Esophagus muscularis mucosa (tissue), 4 donors: Measurements from ENCODE around the gene SORL1-AS1.

Source experiments
- DNase-seq: peaks from one replicate; pipeline ENCODE4 v3.0.0-alpha.2; 2017; ENCODE audit errors: extremely low spot score
- H3K27ac ChIP-seq, 4 donors: fragments of 200-600 bp; sonication (generic); replicated peaks in 1 of 4; 1 replicate in 3 of 4; 2 replicates in 1 of 4; pipeline ENCODE4 v1.5.1; 2016 to 2019; ENCODE audit warnings: mild to moderate bottlenecking in 1 of 4
- H3K27me3 ChIP-seq, 4 donors: fragments of 200-600 bp; sonication (generic); one replicate each; pipeline versions ENCODE4 v1.5.1 to v1.6.0; 2016 to 2019
- H3K36me3 ChIP-seq, 4 donors: fragments of 200-600 bp; sonication (generic); one replicate each; pipeline ENCODE4 v1.5.1; 2016 to 2019
- H3K4me1 ChIP-seq, 4 donors: fragments of 200-600 bp; sonication (generic); one replicate each; pipeline ENCODE4 v1.5.1; 2016 to 2019
- H3K4me3 ChIP-seq, 4 donors: fragments of 200-600 bp; sonication (generic); 1 replicate in 2 of 4; 2 replicates in 2 of 4; pipeline ENCODE4 v1.5.1; 2016 to 2019; ENCODE audit warnings: mild to moderate bottlenecking in 4 of 4, moderate library complexity in 1 of 4
- H3K9me3 ChIP-seq, 4 donors: fragments of 200-600 bp; sonication (generic); 1 replicate in 3 of 4; 2 replicates in 1 of 4; pipeline ENCODE4 v1.5.1; 2016 to 2019
- EP300 ChIP-seq: sonication (generic); formaldehyde crosslinking; IDR thresholded peaks from one replicate; pipeline ENCODE4 v1.6.1; 2017; ENCODE audit warnings: antibody characterized with exemption
- POLR2A ChIP-seq: fragments of 450-650 bp; IDR thresholded peaks from one replicate; pipeline ENCODE4 v1.6.1; 2017; ENCODE audit warnings: antibody characterized with exemption, moderate library complexity, mild to moderate bottlenecking, low read depth
- POLR2AphosphoS5 ChIP-seq, 2 donors: sonication (generic); formaldehyde crosslinking; IDR thresholded peaks; one replicate each; pipeline ENCODE4 v1.6.1; 2017; ENCODE audit warnings: antibody characterized with exemption in 2 of 2
- WGBS: methylation state at CpG from one replicate; pipeline ENCODE4 v1.1.5; 2018; 5-methylcytosine and 5-hydroxymethylcytosine counted together
- intact Hi-C: fragments of 100-400 bp; cut with DNase I; formaldehyde crosslinking; loops from one replicate; pipeline ENCODE4 v1.15.1; 2023
- TF ChIP-seq, protein P1 (sequence below), 3 experiments: fragments of 200-600 bp in 2 of 3; fragments of 450-650 bp in 1 of 3; sonication (generic) in 2 of 3; IDR thresholded peaks; one replicate each; pipeline ENCODE4 v1.5.1; 2017 to 2019; ENCODE audit warnings: antibody characterized with exemption in 3 of 3, mild to moderate bottlenecking in 2 of 3, moderate library complexity in 1 of 3

SORL1-AS1 gene

DNA sequence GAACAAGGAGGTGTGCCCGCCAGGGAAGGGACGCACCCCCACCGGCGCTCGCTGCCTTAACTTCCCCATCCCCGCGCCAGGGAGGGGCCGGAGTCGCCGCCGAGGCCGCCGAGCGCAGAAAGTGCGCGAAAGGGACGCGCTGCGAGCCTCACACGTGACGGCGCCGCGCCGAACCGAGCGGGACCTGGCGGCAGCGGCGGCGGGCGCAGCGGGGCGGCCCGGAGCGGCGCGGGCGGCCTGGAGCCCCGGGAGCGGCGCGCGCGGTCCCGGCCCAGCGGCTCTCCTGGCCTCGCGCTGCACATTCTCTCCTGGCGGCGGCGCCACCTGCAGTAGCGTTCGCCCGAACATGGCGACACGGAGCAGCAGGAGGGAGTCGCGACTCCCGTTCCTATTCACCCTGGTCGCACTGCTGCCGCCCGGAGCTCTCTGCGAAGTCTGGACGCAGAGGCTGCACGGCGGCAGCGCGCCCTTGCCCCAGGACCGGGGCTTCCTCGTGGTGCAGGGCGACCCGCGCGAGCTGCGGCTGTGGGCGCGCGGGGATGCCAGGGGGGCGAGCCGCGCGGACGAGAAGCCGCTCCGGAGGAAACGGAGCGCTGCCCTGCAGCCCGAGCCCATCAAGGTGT, 670 bp downstream of the SORL1-AS1 start, which contains the start of gene SORL1:
SORL1 (plus strand) TSS at position 329 of the 623 bp plus-strand sequence; CDS start at position 347, 18 bp downstream.
- H3K36me3 ChIP-seq = no peaks in the 10 kb centered on the region
- TF ChIP-seq POLR2AphosphoS5 (IDR thresholded peaks at IDR 0.05) (peak; percentile 23 to 25), EP300 (no peak), POLR2A (no peak)
- TF ChIP-seq, protein P1, sequence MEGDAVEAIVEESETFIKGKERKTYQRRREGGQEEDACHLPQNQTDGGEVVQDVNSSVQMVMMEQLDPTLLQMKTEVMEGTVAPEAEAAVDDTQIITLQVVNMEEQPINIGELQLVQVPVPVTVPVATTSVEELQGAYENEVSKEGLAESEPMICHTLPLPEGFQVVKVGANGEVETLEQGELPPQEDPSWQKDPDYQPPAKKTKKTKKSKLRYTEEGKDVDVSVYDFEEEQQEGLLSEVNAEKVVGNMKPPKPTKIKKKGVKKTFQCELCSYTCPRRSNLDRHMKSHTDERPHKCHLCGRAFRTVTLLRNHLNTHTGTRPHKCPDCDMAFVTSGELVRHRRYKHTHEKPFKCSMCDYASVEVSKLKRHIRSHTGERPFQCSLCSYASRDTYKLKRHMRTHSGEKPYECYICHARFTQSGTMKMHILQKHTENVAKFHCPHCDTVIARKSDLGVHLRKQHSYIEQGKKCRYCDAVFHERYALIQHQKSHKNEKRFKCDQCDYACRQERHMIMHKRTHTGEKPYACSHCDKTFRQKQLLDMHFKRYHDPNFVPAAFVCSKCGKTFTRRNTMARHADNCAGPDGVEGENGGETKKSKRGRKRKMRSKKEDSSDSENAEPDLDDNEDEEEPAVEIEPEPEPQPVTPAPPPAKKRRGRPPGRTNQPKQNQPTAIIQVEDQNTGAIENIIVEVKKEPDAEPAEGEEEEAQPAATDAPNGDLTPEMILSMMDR (IDR thresholded peaks at IDR 0.05) = peak; percentile 63 to 67 (median 67)
- H3K4me3 ChIP-seq = peak within 1 kb of the TSS; percentile 78 to 90 (median 81)
- peaks cover 0 to 13% (median 0%) of the 10 kb centered on the region in 4 donors for H3K27me3 ChIP-seq
- no peak for DNase-seq
- H3K4me1 ChIP-seq = peaks cover 4 to 28% (median 23%) of the 10 kb centered on the region in 4 donors
- 1% methylated on average over 36 of the region's 89 CpGs for WGBS
- peak within 1 kb of the TSS; percentile 40 to 66 (median 60) for H3K27ac ChIP-seq
- intact Hi-C loops = loop anchor here (5.0 kb wide), 2 partner anchors 80 to 140 kb away; no protein-coding TSS in a partner anchor
- no peaks in the 10 kb centered on the region for H3K9me3 ChIP-seq

DNA sequence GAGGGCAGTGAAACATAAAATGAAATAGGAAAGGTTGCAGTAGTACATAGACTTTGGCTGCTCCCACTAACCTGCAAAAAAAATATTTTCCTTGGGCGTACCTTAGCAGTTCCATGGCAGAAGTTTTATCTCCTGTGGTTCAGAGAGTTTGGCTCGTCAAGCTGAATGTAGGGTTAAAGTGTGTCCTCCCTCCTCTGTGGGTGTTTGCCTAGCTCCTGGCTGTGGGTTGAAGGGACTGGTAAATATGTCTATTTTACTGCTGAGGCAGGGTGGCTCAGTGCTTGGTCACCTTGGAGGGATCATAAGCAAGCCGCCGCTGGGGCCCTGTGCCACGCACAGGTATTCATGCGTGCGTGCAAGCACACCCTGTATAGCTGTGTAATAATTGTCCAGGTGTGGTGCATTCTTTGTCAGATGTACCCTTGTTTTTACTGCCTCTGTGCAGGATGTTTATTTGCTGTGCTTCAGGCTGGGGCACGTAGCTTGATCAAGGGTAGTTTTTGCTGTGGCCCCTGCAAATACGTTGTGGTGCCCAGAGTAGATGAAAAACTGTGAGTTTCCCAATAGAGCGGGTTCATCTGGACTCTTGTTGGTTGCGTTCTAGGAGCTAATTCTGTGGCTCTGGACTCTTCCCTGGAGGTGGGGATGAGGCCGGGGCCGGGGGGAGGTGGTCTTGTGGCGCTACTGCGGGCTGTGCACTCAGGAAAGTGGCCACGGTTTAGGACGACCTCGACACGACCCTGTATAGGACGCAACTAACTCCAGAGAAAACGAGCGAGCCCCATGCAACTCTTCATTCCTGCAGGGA, 1.4 kb downstream of the SORL1-AS1 start:
- TF ChIP-seq, protein P1 (IDR thresholded peaks at IDR 0.05) = no peak
- no peak for TF ChIP-seq EP300
- no peak for TF ChIP-seq POLR2AphosphoS5 (IDR thresholded peaks at IDR 0.05)
- no peak for TF ChIP-seq POLR2A
- no peaks in the 10 kb centered on the region for H3K9me3 ChIP-seq
- intact Hi-C loops = loop anchor here (5.0 kb wide), 2 partner anchors 81 to 141 kb away; no protein-coding TSS in a partner anchor
- peaks cover 0 to 13% (median 0%) of the 10 kb centered on the region in 4 donors for H3K27me3 ChIP-seq
- DNase-seq = no peak
- no peaks in the 10 kb centered on the region for H3K36me3 ChIP-seq
- H3K4me1 ChIP-seq = peaks cover 4 to 28% (median 23%) of the 10 kb centered on the region in 4 donors
- 41% methylated on average over 22 of the region's 22 CpGs for WGBS
- peak overlapping the region; percentile 21 to 66 (median 50) for H3K27ac ChIP-seq
- H3K4me3 ChIP-seq = peak overlapping the region; percentile 78 to 90 (median 81)

DNA sequence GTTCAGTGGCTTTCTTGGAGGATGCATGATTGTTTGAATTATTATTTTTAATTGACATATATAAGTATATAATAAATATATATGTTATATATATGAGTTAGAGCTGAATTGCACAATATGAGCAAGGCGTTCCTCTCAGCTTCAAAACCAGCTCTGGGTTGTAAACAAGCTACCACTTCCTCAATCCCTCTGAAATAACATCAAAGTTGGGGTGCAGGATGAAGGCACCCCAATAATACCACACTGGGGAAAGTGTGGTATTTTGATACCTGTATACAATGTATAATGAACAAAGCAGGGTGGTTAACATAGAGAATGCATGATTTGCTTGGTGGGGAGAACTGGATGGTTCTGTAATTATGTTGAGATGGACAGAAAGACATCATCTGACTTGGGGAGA, 2.4 kb downstream of the SORL1-AS1 start:
- intact Hi-C loops = loop anchor here (5.0 kb wide), 2 partner anchors 82 to 142 kb away; no protein-coding TSS in a partner anchor
- WGBS = 89% methylated on average over 1 of the region's 1 CpG
- DNase-seq = no peak
- no peak for TF ChIP-seq EP300
- Histone ChIP-seq H3K27me3 (peaks cover 0 to 13% (median 0%) of the 10 kb centered on the region in 4 donors), H3K4me1 (peaks cover 4 to 28% (median 23%) of the 10 kb centered on the region in 4 donors), H3K9me3 (no peaks in the 10 kb centered on the region), H3K36me3 (no peaks in the 10 kb centered on the region), H3K27ac (no peak overlapping the region), H3K4me3 (no peak overlapping the region)

DNA sequence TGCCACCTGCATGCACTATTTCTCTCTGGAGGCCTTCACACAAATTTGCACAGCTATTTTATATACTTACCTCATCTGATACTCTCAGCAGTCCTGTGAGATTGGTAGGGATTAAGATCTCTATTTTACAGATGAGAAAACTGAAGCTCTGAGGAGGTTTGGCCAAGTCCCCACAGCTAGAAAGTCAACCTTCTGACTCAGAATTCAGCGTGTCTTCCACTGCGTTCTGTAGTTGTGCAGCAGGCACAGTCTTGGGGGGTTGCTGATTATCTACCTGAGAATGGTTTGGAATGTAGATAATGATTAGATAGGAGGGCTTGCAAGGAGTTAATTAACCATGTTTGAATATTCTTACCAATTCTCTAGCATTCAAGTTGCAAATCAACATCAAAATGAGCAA, 3.1 kb downstream of the SORL1-AS1 start:
- Histone ChIP-seq H3K4me3 (no peak overlapping the region), H3K27me3 (peaks cover 0 to 13% (median 0%) of the 10 kb centered on the region in 4 donors), H3K4me1 (peaks cover 4 to 28% (median 23%) of the 10 kb centered on the region in 4 donors), H3K36me3 (no peaks in the 10 kb centered on the region), H3K9me3 (no peaks in the 10 kb centered on the region), H3K27ac (no peak overlapping the region)
- DNase-seq = no peak
- intact Hi-C loops = loop anchor here (5.0 to 10.0 kb wide), 3 partner anchors 83 to 143 kb away; no protein-coding TSS in a partner anchor
- TF ChIP-seq POLR2A = no peak
- TF ChIP-seq EP300 = no peak
- TF ChIP-seq, protein P1 (IDR thresholded peaks at IDR 0.05) = no peak
- TF ChIP-seq POLR2AphosphoS5 (IDR thresholded peaks at IDR 0.05) = no peak
- WGBS = 96% methylated on average over 2 of the region's 2 CpGs

DNA sequence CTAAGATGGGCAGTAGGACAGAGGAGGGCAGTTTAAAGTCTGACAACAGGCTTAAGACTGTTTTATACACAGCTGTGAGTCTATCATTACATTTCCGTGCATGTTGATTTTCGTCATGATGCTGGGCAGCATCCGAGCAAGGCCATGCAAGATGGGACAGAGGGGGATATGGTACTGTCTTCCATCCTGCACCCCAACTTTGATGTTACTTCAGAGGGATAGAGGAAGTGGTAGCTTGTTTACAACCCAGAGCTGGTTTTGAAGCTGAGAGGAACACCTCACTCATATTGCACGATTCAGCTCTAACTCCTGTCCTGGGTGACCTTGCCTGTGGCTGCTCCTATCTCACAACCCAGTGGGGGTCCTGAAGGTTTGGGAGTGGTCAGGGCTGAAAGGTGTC, 3.6 kb downstream of the SORL1-AS1 start:
- 82% methylated on average over 4 of the region's 4 CpGs for WGBS
- intact Hi-C loops = loop anchor here (10.0 kb wide), 1 partner anchor 124 kb away; no protein-coding TSS in a partner anchor
- TF ChIP-seq POLR2AphosphoS5 (IDR thresholded peaks at IDR 0.05) = no peak
- no peak for TF ChIP-seq EP300
- TF ChIP-seq, protein P1 (IDR thresholded peaks at IDR 0.05) = no peak
- no peak for TF ChIP-seq POLR2A

More for the DNA sequence above, 3.6 kb downstream of the SORL1-AS1 start:
- DNase-seq = no peak
- Histone ChIP-seq H3K9me3 (no peaks in the 10 kb centered on the region), H3K36me3 (no peaks in the 10 kb centered on the region), H3K27me3 (peaks cover 0 to 13% (median 0%) of the 10 kb centered on the region in 4 donors), H3K27ac (no peak overlapping the region), H3K4me3 (no peak overlapping the region), H3K4me1 (peaks cover 4 to 28% (median 23%) of the 10 kb centered on the region in 4 donors)
